A549 (cell line): Measurements from ENCODE around the gene ACP4.

Source experiments
- EP300 ChIP-seq, 2 experiments: fragments of >200 bp; sonication (Bioruptor Twin); formaldehyde crosslinking; IDR thresholded peaks; 2 replicates in 1 of 2; 3 replicates in 1 of 2; pipeline ENCODE4 v1.6.1; 2016 to 2017
- MYC ChIP-seq: IDR thresholded peaks from 2 replicates; pipeline ENCODE4 v1.6.1; 2012; ENCODE audit warnings: mild to moderate bottlenecking, inconsistent platforms, low read length, improper control_type of control experiment, borderline replicate concordance
- TF ChIP-seq, protein P1 (sequence below): fragments of >200 bp; sonication (Bioruptor Twin); formaldehyde crosslinking; IDR thresholded peaks from 3 replicates; pipeline ENCODE4 v1.5.1; 2016
- TF ChIP-seq, protein P2 (sequence below): IDR thresholded peaks from 2 replicates; pipeline ENCODE4 v1.6.1; 2012

DNA sequence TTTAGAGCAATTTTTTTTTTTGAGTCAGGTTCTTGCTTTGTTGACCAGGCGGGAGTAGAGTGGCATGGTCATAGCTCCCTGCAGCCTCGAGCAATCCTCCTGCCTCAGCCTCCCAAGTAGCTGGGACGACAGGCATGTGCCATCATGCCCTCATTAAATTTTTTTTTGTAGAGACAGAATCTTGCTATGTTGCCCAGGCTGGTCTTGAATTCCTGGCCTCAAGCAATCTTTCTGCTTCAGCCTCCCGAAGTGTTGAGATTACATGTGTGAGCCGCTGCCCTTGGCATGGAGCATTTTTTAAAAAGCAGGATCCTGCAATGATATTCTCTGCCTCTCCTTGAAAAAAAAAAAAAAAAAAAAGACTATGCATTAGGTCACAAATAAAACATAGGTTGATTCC is 14.1 kb upstream of the ACP4 start:
- TF ChIP-seq, protein P1, sequence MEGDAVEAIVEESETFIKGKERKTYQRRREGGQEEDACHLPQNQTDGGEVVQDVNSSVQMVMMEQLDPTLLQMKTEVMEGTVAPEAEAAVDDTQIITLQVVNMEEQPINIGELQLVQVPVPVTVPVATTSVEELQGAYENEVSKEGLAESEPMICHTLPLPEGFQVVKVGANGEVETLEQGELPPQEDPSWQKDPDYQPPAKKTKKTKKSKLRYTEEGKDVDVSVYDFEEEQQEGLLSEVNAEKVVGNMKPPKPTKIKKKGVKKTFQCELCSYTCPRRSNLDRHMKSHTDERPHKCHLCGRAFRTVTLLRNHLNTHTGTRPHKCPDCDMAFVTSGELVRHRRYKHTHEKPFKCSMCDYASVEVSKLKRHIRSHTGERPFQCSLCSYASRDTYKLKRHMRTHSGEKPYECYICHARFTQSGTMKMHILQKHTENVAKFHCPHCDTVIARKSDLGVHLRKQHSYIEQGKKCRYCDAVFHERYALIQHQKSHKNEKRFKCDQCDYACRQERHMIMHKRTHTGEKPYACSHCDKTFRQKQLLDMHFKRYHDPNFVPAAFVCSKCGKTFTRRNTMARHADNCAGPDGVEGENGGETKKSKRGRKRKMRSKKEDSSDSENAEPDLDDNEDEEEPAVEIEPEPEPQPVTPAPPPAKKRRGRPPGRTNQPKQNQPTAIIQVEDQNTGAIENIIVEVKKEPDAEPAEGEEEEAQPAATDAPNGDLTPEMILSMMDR: no peak
- TF ChIP-seq, protein P2, sequence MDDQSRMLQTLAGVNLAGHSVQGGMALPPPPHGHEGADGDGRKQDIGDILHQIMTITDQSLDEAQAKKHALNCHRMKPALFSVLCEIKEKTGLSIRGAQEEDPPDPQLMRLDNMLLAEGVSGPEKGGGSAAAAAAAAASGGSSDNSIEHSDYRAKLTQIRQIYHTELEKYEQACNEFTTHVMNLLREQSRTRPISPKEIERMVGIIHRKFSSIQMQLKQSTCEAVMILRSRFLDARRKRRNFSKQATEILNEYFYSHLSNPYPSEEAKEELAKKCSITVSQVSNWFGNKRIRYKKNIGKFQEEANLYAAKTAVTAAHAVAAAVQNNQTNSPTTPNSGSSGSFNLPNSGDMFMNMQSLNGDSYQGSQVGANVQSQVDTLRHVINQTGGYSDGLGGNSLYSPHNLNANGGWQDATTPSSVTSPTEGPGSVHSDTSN: no peak
- no peak for TF ChIP-seq MYC
- TF ChIP-seq EP300 (IDR thresholded peaks at IDR 0.05): no peak
